Activated naive CD8-positive, alpha-beta T cell treated with anti-CD3 and anti-CD28 coated beads, Interleukin-2, amount 50 U/mL, for 16 hours (primary cell): Measurements from ENCODE around the gene PHC2.
"Not testable (repeated sequence)": the region's sequence is repeated elsewhere in the genome, so short reads cannot be mapped to it uniquely, and the experiment has no call there.

Experiments used
- DNase-seq: peaks from one replicate; pipeline ENCODE4 v3.0.0-alpha.2; 2020; ENCODE audit warnings: low read depth, low spot score

PHC2 gene

GRCh38 chr1:33295023-33295422 lies 135.9 kb downstream of the PHC2 start:
- no peak for DNase-seq

DNA sequence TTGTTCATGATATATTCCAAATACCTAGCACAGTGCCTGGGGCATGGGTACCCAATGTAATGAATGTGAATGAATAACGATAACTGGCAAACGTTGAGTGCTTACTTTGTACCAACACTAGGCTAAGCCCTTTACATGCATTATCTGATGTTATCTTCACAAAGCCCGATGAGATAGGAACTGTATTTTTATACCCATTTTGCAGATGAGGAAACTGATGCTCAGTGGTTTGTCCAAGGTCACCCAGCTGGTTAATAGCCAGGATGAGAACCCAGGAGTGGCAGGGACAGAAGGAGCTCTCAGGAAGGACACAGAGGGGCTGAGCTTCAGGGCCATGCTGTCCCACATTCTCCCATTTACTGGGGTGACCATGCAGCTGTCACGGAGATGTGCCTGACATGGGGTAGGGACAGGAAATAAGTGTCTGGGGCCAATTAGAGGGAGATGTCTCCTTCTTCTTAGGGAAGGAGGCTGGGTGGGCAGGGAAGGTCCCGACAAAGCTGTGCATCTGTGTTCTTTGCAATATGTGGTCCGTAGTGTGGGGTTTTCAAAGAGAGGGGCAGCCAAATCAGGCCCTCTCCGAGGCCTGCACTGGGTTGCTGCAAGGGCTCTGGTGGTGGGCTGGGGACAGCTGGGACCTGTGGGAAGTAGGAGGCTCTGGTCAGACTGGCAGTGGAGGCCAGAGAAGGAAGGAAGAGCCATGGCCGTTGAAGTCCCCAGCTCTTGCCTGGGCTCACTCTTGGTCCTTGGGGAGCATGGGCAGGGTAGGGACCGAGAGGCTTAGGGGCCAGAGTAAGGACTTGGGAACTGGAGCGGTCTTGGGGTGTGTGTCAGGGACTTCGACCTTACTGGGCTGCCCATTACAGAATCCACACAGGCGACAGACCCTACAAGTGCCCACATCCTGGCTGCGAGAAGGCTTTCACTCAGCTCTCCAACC lies 136.6 kb downstream of the PHC2 start:
- no peak for DNase-seq

DNA sequence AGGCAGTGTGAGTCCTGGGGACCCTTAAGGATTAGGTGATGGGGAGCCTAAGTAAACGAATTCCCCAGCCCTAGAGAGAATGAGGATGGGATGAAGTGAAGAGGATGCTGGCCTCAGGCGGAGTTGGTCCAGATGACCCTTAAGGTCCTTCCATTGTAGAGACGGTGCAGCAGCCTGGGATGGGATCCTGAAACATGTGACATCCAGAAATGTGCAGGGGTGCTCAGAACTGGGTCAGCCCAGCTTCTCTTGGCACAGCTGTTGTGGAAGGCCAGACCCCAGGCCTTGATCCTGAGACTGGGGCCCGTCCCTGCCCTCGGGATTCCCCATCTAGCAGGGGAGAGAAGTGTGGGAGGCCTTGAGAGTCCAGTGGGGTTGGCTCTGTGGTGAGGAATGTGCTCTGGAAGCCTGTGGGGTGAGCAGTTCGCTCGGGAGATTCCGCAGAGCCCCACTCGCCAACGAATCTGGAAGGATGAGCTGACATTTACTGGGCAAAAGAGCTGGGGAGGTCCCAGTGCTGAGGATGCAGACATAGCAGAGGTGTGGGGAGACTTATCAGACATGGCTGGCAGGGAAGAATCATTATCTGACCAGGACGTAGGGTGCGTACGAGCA lies 138.1 kb downstream of the PHC2 start:
- DNase-seq: no peak

- not testable (repeated sequence) for DNase-seq
Observed at GRCh38 chr1:33290615-33291014, 140.3 kb downstream of the PHC2 start.

GRCh38 chr1:33289858-33290154 lies 141.1 kb downstream of the PHC2 start:
- no peak for DNase-seq

GRCh38 chr1:33288976-33289857 lies 141.7 kb downstream of the PHC2 start:
- DNase-seq: no peak

DNA sequence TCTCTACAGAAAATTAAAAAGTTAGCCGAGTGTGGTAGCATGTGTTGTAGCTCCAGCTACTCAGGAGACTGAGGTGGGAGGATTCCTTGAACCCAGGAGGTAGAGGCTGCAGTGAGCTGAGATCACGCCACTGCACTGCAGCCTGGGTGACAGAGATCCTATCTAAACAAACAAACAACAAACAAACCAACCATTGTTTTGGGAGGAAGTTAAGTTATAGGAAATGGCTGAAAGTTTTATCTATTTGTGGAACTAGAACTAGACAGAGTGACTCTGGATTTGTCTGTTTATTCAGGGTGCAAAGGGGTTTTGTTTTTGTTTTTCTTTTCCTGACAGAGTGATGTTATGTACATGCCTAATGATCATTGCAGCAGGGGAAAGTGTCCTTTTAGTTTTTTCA lies 143.6 kb downstream of the PHC2 start:
- no peak for DNase-seq

- DNase-seq: no peak
Observed at GRCh38 chr1:33286451-33287185, 144.3 kb downstream of the PHC2 start.

DNA sequence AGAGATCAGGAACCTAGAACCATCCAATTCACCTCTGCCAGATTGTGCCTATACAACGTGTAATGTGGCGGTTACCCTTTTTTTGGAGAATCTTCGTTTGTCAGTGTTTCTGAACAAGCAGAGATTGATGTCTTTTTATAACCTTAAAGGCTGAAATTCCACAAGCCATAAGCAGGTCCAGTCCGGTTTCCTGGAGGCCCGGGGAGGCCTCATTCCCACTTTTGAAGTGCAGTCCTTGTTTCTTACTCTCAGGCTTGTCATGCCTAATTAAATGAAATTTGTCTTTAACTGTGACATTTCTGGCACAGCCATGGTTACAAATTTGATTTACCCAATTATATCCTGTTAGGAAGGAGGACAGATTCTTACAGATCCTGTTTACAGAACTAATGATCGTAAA lies 146.8 kb downstream of the PHC2 start:
- no peak for DNase-seq

DNA sequence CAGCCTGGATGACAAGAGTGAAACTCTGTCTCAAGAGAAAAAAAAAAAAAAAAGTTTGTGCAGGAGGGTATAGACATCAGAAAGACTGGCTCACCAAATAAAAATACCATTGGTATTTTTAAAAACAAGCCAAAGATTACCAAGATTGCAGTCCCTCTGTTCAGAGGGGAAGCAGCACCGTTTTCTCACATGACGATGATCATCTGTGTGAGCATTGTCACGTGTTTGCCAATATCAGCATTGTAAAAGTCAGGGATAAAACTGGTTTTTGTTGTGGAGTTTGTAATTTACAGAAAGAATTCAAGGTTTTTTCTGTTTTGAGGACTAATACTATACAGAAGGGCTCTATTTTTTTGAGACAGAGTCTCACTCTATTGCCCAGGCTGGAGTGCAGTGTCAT lies 148.1 kb downstream of the PHC2 start:
- DNase-seq: no peak

GRCh38 chr1:33281554-33282303 lies 149.2 kb downstream of the PHC2 start:
- no peak for DNase-seq

GRCh38 chr1:33280091-33280661 lies 150.7 kb downstream of the PHC2 start:
- DNase-seq: no peak

DNA sequence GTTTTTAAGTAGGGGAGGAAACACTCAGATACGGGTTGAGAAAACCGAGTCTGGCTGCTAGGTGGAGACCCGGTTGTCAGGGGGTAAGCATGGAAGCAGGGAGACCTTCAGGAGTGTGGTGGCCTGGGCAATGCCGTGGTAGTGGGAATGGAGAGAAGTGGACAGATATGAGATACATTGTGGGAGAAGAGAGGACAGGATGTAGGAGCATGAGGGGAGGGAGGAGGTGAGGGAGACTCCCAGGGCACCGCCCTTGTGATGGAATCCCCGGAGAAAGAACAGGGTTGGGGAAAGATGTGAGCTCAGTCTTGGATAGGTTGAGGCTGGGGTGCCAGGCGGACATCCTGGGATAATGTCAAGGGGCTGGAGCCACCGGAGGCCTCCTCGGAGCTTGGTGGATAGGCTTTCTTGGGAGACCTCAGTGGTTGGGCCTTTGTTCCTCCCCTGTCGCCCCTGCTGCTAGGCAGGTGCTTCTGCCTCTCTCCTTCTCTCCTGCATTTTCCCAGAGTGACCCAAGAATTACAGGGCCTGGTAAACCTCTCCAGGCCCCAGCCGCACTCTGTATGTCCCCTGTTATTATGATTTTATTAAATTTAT lies 153.3 kb downstream of the PHC2 start:
- DNase-seq: no peak

GRCh38 chr1:33276573-33277298 lies 154.2 kb downstream of the PHC2 start:
- DNase-seq: no peak

- DNase-seq: no peak
Observed at GRCh38 chr1:33275706-33276572, 155.0 kb downstream of the PHC2 start.

- no peak for DNase-seq
Observed at GRCh38 chr1:33275195-33275594, 155.7 kb downstream of the PHC2 start.

- no peak for DNase-seq
Observed at GRCh38 chr1:33274446-33274845, 156.4 kb downstream of the PHC2 start.

- DNase-seq: no peak
Observed at GRCh38 chr1:33273961-33274371, 156.9 kb downstream of the PHC2 start.
